Body of pancreas (tissue), 4 donors: Measurements from ENCODE around the gene PTPRH. TPM values are rescaled to one million over a fixed set of nuclear protein-coding genes. Genes with fewer than 3 reads are reported as not detected.

ENCODE experiments used
- ATAC-seq: fragments of 150-250 bp; one replicate; pipeline ENCODE4 v1.9.1; 2016
- DNase-seq, 4 donors: peaks; one replicate each; pipeline ENCODE4 v3.0.0-alpha.2; 2019
- H3K27ac ChIP-seq, 4 donors: fragments of 200-600 bp; sonication (generic); 1 replicate in 3 of 4; 2 replicates in 1 of 4; pipeline versions ENCODE4 v1.5.1 to v1.6.1; 2016 to 2019; ENCODE audit warnings: mild to moderate bottlenecking in 1 of 4, mixed read lengths in 1 of 4, moderate library complexity in 1 of 4
- H3K27me3 ChIP-seq, 2 donors: fragments of 200-600 bp; sonication (generic); one replicate each; pipeline ENCODE4 v1.6.0; 2016; ENCODE audit warnings: mild to moderate bottlenecking in 1 of 2
- H3K36me3 ChIP-seq, 2 donors: fragments of 200-600 bp; sonication (generic); replicated peaks in 1 of 2; 2 replicates each; pipeline ENCODE4 v1.5.1; 2016; ENCODE audit warnings: low read depth in 2 of 2; ENCODE audit not compliant: insufficient read depth in 1 of 2
- H3K4me1 ChIP-seq: fragments of 200-600 bp; sonication (generic); one replicate; pipeline ENCODE4 v1.6.0; 2016
- H3K4me3 ChIP-seq, 2 donors: fragments of 200-600 bp; sonication (generic); 1 replicate in 1 of 2; 2 replicates in 1 of 2; pipeline ENCODE4 v1.5.1; 2016 to 2019
- H3K9me3 ChIP-seq, 3 donors: fragments of 200-600 bp; sonication (generic); 1 replicate in 2 of 3; 2 replicates in 1 of 3; pipeline ENCODE4 v1.5.1; 2016
- CTCF ChIP-seq, 7 experiments: fragments of 450-650 bp in 4 of 7; fragments of 200-600 bp in 3 of 7; sonication (generic) in 3 of 7; IDR thresholded peaks; one replicate each; pipeline ENCODE4 v1.5.1; 2016 to 2019; ENCODE audit warnings: antibody characterized with exemption in 7 of 7
- POLR2A ChIP-seq, 3 donors: fragments of 450-650 bp; IDR thresholded peaks; one replicate each; pipeline ENCODE4 v1.6.1; 2016; ENCODE audit warnings: antibody characterized with exemption in 3 of 3, mild to moderate bottlenecking in 2 of 3
- WGBS, 2 donors: methylation state at CpG; one replicate each; pipeline ENCODE4 v1.1.5; 2017; 5-methylcytosine and 5-hydroxymethylcytosine counted together
- intact Hi-C: fragments of 100-400 bp; cut with DNase I; formaldehyde crosslinking; loops from one replicate; pipeline ENCODE4 v1.15.1; 2023
- total RNA-seq, 2 donors: library from RNA; depleted of rRNA; stranded (reverse); fragments of >200 nt; gene quantifications; one replicate each; pipeline ENCODE4 v1.1.0, GENCODE V29; 2016

The PTPRH gene
- total RNA-seq, 2 donors from 2014 or later: 14.8 to 15.8 TPM

- Histone ChIP-seq H3K4me3 (no peak overlapping the region), H3K27ac (no peak overlapping the region), H3K27me3 (no peaks in the 10 kb centered on the region), H3K4me1 (no peaks in the 10 kb centered on the region), H3K9me3 (no peaks in the 10 kb centered on the region), H3K36me3 (peaks cover 7 to 13% of the 10 kb centered on the region in 2 donors)
- ATAC-seq (no peak), DNase-seq (no peak)
- 74 to 77% methylated on average over 4 to 10 of the region's 10 CpGs for WGBS, 2 donors
- TF ChIP-seq CTCF (IDR thresholded peaks at IDR 0.05): no peak
- TF ChIP-seq POLR2A (IDR thresholded peaks at IDR 0.05): no peak
- intact Hi-C loops: no loop called here
These were observed 38.9 kb upstream of the PTPRH start for GRCh38 chr19:55248166-55248675.

GRCh38 chr19:55247621-55248099 is 38.4 kb upstream of the PTPRH start:
- no peaks in the 10 kb centered on the region for H3K9me3 ChIP-seq
- H3K36me3 ChIP-seq: peaks cover 8 to 14% of the 10 kb centered on the region in 2 donors
- intact Hi-C loops: no loop called here
- TF ChIP-seq POLR2A (IDR thresholded peaks at IDR 0.05) (no peak), CTCF (IDR thresholded peaks at IDR 0.05) (no peak)
- no peaks in the 10 kb centered on the region for H3K4me1 ChIP-seq
- DNase-seq (peak in 1 of 4 donors; percentile 33), ATAC-seq (no peak)
- 68 to 80% methylated on average over 6 to 10 of the region's 10 CpGs for WGBS, 2 donors
- no peak overlapping the region for H3K27ac ChIP-seq
- H3K27me3 ChIP-seq: no peaks in the 10 kb centered on the region
- H3K4me3 ChIP-seq: no peak overlapping the region

- no peaks in the 10 kb centered on the region for H3K4me1 ChIP-seq
- H3K9me3 ChIP-seq: no peaks in the 10 kb centered on the region
- intact Hi-C loops: no loop called here
- DNase-seq (no peak), ATAC-seq (no peak)
- WGBS, 2 donors: 86 to 91% methylated on average over 31 to 37 of the region's 40 CpGs
- H3K27ac ChIP-seq: no peak overlapping the region
- no peak for TF ChIP-seq POLR2A (IDR thresholded peaks at IDR 0.05)
- TF ChIP-seq CTCF (IDR thresholded peaks at IDR 0.05): no peak
- H3K4me3 ChIP-seq: no peak overlapping the region
- H3K36me3 ChIP-seq: peaks cover 17 to 23% of the 10 kb centered on the region in 2 donors
- no peaks in the 10 kb centered on the region for H3K27me3 ChIP-seq
These were observed 37.5 kb upstream of the PTPRH start for GRCh38 chr19:55246462-55247451.

GRCh38 chr19:55245236-55245904 is 36.1 kb upstream of the PTPRH start:
- Histone ChIP-seq H3K27me3 (no peaks in the 10 kb centered on the region), H3K36me3 (peaks cover 23 to 29% of the 10 kb centered on the region in 2 donors), H3K4me1 (no peaks in the 10 kb centered on the region), H3K9me3 (no peaks in the 10 kb centered on the region), H3K27ac (no peak overlapping the region), H3K4me3 (no peak overlapping the region)
- no peak for TF ChIP-seq POLR2A (IDR thresholded peaks at IDR 0.05)
- no peak for TF ChIP-seq CTCF (IDR thresholded peaks at IDR 0.05)
- DNase-seq (no peak), ATAC-seq (no peak)
- intact Hi-C loops: no loop called here
- WGBS, 2 donors: 71 to 93% methylated on average over 1 to 18 of the region's 23 CpGs
